Glutamatergic neuron (in vitro differentiated cells): ENCODE results near the gene SLC10A7. TPM values are rescaled to one million over a fixed set of nuclear protein-coding genes. Genes with fewer than 3 reads are reported as not detected.

ENCODE experiments used
- DNase-seq: peaks from one replicate; pipeline ENCODE4 v3.0.0; 2022
- H3K27ac Mint-ChIP-seq: one replicate; pipeline ENCODE4 v1.8.0; 2020; ENCODE audit warnings: mild to moderate bottlenecking, mixed read lengths, inconsistent platforms; ENCODE audit not compliant: unreplicated experiment
- H3K27me3 Mint-ChIP-seq: one replicate; pipeline ENCODE4 v1.8.0; 2020; ENCODE audit warnings: mild to moderate bottlenecking, moderate library complexity, mixed read lengths, inconsistent platforms; ENCODE audit not compliant: unreplicated experiment
- H3K36me3 Mint-ChIP-seq: one replicate; pipeline ENCODE4 v1.8.0; 2020; ENCODE audit warnings: mild to moderate bottlenecking, mixed read lengths, inconsistent platforms; ENCODE audit not compliant: unreplicated experiment
- H3K4me1 Mint-ChIP-seq: one replicate; pipeline ENCODE4 v1.8.0; 2020; ENCODE audit warnings: mild to moderate bottlenecking, low read depth, mixed read lengths, inconsistent platforms; ENCODE audit not compliant: unreplicated experiment
- H3K4me3 Mint-ChIP-seq: one replicate; pipeline ENCODE4 v1.8.0; 2020; ENCODE audit warnings: mild to moderate bottlenecking, mixed read lengths, inconsistent platforms; ENCODE audit not compliant: unreplicated experiment
- H3K9me3 Mint-ChIP-seq: one replicate; pipeline ENCODE4 v1.8.0; 2020; ENCODE audit warnings: mild to moderate bottlenecking, moderate library complexity, mixed read lengths, inconsistent platforms; ENCODE audit not compliant: unreplicated experiment
- total RNA-seq: library from RNA; stranded (reverse); fragmentation: NEBNext Ultra II Directional; extraction: Animal tissue kit (Norgen Biotek cat#: 25700); gene quantifications from one replicate; pipeline ENCODE4 v1.2.1, GENCODE V29; 2021; ENCODE audit not compliant: unreplicated experiment
- TF ChIP-seq, protein P1 (sequence below): fragments of 200-600 bp; sonication (generic); IDR thresholded peaks from one replicate; pipeline ENCODE4 v1.5.0; 2021; ENCODE audit not compliant: partially characterized antibody, unreplicated experiment

The SLC10A7 gene
- total RNA-seq, 1 donor from 2014 or later, result 13.5 TPM

- TF ChIP-seq, protein P1, sequence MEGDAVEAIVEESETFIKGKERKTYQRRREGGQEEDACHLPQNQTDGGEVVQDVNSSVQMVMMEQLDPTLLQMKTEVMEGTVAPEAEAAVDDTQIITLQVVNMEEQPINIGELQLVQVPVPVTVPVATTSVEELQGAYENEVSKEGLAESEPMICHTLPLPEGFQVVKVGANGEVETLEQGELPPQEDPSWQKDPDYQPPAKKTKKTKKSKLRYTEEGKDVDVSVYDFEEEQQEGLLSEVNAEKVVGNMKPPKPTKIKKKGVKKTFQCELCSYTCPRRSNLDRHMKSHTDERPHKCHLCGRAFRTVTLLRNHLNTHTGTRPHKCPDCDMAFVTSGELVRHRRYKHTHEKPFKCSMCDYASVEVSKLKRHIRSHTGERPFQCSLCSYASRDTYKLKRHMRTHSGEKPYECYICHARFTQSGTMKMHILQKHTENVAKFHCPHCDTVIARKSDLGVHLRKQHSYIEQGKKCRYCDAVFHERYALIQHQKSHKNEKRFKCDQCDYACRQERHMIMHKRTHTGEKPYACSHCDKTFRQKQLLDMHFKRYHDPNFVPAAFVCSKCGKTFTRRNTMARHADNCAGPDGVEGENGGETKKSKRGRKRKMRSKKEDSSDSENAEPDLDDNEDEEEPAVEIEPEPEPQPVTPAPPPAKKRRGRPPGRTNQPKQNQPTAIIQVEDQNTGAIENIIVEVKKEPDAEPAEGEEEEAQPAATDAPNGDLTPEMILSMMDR, result no peak
- no peak for DNase-seq
- peak overlapping the region; percentile 79 for H3K4me3 Mint-ChIP-seq
- no peaks in the 10 kb centered on the region for H3K27me3 Mint-ChIP-seq
- no peaks in the 10 kb centered on the region for H3K9me3 Mint-ChIP-seq
- H3K27ac Mint-ChIP-seq, result peak overlapping the region; percentile 25
- peaks cover 11% of the 10 kb centered on the region for H3K4me1 Mint-ChIP-seq
- no peaks in the 10 kb centered on the region for H3K36me3 Mint-ChIP-seq
Measured at GRCh38 chr4:146349306-146349705, 172.4 kb downstream of the SLC10A7 start.

DNA sequence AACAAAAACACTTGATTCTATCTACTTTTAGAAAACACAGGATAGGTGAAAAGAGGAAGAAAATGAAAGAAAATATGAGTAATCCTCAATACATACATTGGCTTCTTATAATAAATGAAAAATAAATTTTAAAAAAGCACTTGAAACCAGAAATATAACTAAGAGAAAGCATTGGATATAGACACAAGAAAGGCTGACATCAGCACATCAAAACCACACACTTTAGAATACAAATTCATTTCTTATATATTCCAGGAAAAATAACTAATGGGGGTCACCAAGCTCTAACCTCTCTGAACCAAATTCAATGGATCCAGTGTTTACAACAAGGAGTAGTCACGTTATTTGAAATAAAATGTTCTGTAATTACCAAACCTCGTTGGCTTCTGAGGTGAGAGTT lies 173.9 kb downstream of the SLC10A7 start:
- DNase-seq, result no peak
- Mint-ChIP-seq H3K9me3 (no peaks in the 10 kb centered on the region), H3K27me3 (no peaks in the 10 kb centered on the region), H3K27ac (peak overlapping the region; percentile 56), H3K4me3 (peak overlapping the region; percentile 23), H3K36me3 (no peaks in the 10 kb centered on the region), H3K4me1 (peaks cover 13% of the 10 kb centered on the region)
- TF ChIP-seq, protein P1, result no peak

DNA sequence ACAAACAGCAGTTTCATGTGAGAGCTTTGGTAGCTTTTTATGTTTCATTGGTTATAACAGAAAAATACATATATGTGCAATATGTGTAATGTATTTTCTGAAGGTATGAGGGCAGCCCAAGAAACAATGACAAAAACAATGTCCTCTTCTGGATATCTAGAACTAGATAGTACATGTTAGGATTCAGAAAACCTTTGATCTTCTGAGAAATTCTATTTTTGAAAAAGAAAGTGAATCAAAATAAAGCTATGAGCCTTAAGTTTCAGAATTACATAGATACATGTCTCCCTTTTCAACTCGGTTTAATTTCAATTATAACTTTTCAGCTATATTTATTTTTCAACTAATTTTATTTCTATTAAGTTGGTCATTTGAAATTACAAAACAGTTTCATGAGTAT lies 175.5 kb downstream of the SLC10A7 start:
- H3K36me3 Mint-ChIP-seq, result no peaks in the 10 kb centered on the region
- H3K4me3 Mint-ChIP-seq, result no peak overlapping the region
- peaks cover 13% of the 10 kb centered on the region for H3K4me1 Mint-ChIP-seq
- DNase-seq, result no peak
- TF ChIP-seq, protein P1, result no peak
- no peaks in the 10 kb centered on the region for H3K27me3 Mint-ChIP-seq
- no peaks in the 10 kb centered on the region for H3K9me3 Mint-ChIP-seq
- H3K27ac Mint-ChIP-seq, result no peak overlapping the region

DNA sequence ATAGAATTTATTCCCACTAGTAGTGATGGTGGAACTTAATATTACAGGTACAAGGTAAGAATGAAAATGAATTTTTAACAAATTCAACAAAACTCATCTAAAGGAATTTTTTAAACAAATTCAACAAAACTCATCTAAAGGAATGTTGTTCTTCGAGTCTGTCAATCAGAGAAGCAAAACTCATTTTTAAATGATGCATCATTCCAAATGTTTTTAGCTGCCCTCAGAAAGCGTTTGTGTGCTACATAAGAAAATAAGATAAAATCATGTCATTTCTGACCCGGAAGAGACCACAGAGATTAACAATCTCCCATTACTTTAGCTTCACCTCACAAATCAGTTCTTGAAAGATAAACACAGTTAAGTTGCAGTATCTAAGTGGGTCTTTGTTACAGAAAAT lies 178.0 kb downstream of the SLC10A7 start:
- H3K9me3 Mint-ChIP-seq, result no peaks in the 10 kb centered on the region
- TF ChIP-seq, protein P1, result no peak
- H3K4me3 Mint-ChIP-seq, result no peak overlapping the region
- no peak for DNase-seq
- no peaks in the 10 kb centered on the region for H3K36me3 Mint-ChIP-seq
- H3K27me3 Mint-ChIP-seq, result no peaks in the 10 kb centered on the region
- peaks cover 11% of the 10 kb centered on the region for H3K4me1 Mint-ChIP-seq
- no peak overlapping the region for H3K27ac Mint-ChIP-seq

DNA sequence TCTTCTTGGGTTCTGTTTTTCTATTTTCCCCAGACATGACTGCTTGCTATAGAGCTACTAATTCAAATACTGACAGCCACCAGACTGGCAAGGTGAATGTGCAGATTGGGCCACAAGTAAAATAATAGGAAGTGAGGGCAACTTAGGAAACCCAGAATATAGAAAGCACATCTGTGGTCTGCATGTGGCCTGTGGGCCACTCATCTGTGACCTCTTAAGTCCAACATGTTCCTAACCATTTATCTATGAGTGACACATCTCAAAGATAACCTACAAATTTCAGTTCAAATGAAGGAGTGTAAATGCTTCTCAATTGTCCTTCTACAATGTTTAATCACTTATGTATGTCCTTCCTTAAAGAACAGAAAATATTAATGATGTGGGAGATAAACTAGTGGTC lies 178.5 kb downstream of the SLC10A7 start:
- no peak for DNase-seq
- H3K27me3 Mint-ChIP-seq, result no peaks in the 10 kb centered on the region
- H3K9me3 Mint-ChIP-seq, result no peaks in the 10 kb centered on the region
- H3K4me3 Mint-ChIP-seq, result no peak overlapping the region
- no peak overlapping the region for H3K27ac Mint-ChIP-seq
- H3K4me1 Mint-ChIP-seq, result peaks cover 8% of the 10 kb centered on the region
- no peaks in the 10 kb centered on the region for H3K36me3 Mint-ChIP-seq
- TF ChIP-seq, protein P1, result no peak
